Measurements from ENCODE around the gene MRPL44. TPM values are rescaled to one million over a fixed set of nuclear protein-coding genes. Genes with fewer than 3 reads are reported as not detected.

MRPL44 gene
- total and polyA plus RNA-seq, 2 of the 13 experiments (the other 11 are each of a cell fraction or from before 2014, with no cell fraction given): 38.4 to 78.0 TPM

DNA sequence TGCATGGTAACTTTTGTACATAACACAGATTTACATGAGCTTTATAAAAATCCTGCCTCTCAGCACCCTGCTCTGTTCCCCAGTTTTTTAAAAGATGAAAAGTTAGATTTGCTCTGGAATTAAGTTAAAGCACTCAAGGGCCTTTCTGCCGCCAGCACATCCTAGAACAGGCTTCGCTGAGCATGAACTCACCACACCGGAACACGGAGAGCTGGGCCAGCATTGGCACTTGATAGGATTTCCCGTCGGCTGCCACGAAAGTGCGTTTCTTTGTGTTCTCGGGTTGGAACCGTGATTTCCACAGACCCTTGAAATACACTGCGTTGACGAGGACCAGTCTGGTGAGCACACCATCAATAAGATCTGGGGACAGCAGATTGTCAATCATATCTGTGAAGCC is 34.3 kb downstream of the MRPL44 start:
- ATAC-seq (no peak), FAIRE-seq (no peak), DNase-seq (ENCODE audit: low spot score) (no peak)
- no peaks in the 10 kb centered on the region for H3K9me3 ChIP-seq (ENCODE audit: low read length)
- no peaks in the 10 kb centered on the region for H3K36me3 ChIP-seq (replicated peaks in 1 of 2; ENCODE audit: control insufficient read depth in 1 of 2, insufficient read depth in 2 of 2, low read length in 2 of 2)
- intact Hi-C loops (cut with micrococcal nuclease; ENCODE audit: unreplicated experiment): loop anchor here (2.0 to 10.0 kb wide), 4 partner anchors 31 to 593 kb away; partner anchors contain the start of gene CUL3
- no peaks in the 10 kb centered on the region for H4K20me1 ChIP-seq (ENCODE audit: insufficient read depth, low read length)
- in situ Hi-C loops (cut with HindIII; ENCODE audit: extremely low pct_ligation_motif_present, low pct_unique_long_range_greater_than_20kb): loop anchor here (5.0 to 10.0 kb wide), 2 partner anchors 296 to 663 kb away; no protein-coding TSS in a partner anchor
- WGBS (ENCODE audit: low lambda C conversion rate): 82% methylated on average over 12 of the region's 12 CpGs
- H3K27me3 ChIP-seq (ENCODE audit: control insufficient read depth in 1 of 2, insufficient read depth in 2 of 2, low read length in 2 of 2): no peaks in the 10 kb centered on the region
- BruUV-seq (replicated peaks): no TSS peak
- H3K79me2 ChIP-seq (ENCODE audit: insufficient read depth, low read length): no peaks in the 10 kb centered on the region
- H3K4me2 ChIP-seq (ENCODE audit: low read depth, low read length): no peak overlapping the region
- TF ChIP-seq KMT2A (CRISPR knock-in tag; IDR thresholded peaks at IDR 0.05) (no peak), SNAPC2 (CRISPR knock-in tag; IDR thresholded peaks at IDR 0.05) (no peak), ZNF891 (CRISPR knock-in tag; IDR thresholded peaks at IDR 0.05) (no peak), ZNF224 (CRISPR knock-in tag; IDR thresholded peaks at IDR 0.05) (no peak), ZNF256 (CRISPR knock-in tag; conservative IDR thresholded peaks at IDR 0.05) (no peak), ZNF800 (CRISPR knock-in tag; IDR thresholded peaks at IDR 0.05) (no peak), SRF (IDR thresholded peaks at IDR 0.05; ENCODE audit: low read depth, low read length) (no peak)
- TF ChIP-seq, protein P1, sequence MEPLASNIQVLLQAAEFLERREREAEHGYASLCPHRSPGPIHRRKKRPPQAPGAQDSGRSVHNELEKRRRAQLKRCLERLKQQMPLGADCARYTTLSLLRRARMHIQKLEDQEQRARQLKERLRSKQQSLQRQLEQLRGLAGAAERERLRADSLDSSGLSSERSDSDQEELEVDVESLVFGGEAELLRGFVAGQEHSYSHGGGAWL (CRISPR knock-in tag; IDR thresholded peaks at IDR 0.05): no peak
- TF ChIP-seq, protein P2, sequence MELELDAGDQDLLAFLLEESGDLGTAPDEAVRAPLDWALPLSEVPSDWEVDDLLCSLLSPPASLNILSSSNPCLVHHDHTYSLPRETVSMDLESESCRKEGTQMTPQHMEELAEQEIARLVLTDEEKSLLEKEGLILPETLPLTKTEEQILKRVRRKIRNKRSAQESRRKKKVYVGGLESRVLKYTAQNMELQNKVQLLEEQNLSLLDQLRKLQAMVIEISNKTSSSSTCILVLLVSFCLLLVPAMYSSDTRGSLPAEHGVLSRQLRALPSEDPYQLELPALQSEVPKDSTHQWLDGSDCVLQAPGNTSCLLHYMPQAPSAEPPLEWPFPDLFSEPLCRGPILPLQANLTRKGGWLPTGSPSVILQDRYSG (CRISPR knock-in tag; IDR thresholded peaks at IDR 0.05): no peak
- TF ChIP-seq, protein P3, sequence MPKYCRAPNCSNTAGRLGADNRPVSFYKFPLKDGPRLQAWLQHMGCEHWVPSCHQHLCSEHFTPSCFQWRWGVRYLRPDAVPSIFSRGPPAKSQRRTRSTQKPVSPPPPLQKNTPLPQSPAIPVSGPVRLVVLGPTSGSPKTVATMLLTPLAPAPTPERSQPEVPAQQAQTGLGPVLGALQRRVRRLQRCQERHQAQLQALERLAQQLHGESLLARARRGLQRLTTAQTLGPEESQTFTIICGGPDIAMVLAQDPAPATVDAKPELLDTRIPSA (CRISPR knock-in tag; IDR thresholded peaks at IDR 0.05; ENCODE audit: borderline replicate concordance): no peak
- H2AFZ ChIP-seq (ENCODE audit: low read length): no peak overlapping the region
- H3K4me3 ChIP-seq (replicated peaks in 1 of 3; ENCODE audit: insufficient read depth in 1 of 3, low read depth in 2 of 3, low read length in 3 of 3): no peak overlapping the region
- H3K9ac ChIP-seq (ENCODE audit: insufficient read depth, low read depth, low read length): no peak overlapping the region
- no peak overlapping the region for H3K27ac ChIP-seq (ENCODE audit: extremely low read length, insufficient read depth, low read length)
- POLR2A ChIA-PET: no interaction called here
- H3K4me1 ChIP-seq (ENCODE audit: insufficient read depth, low read length): peaks cover 40% of the 10 kb centered on the region
- CTCF ChIA-PET (ENCODE audit: low intra/inter-chr PET ratio, low total read pairs): interaction anchor here (12.2 kb wide), 1 partner anchor 292 kb away, joined by 272 read pairs; no protein-coding TSS in a partner anchor

Measured in HepG2 (cell line).